ENCODE data around the gene CSMD2.
"Not testable (repeated sequence)": the region's sequence is repeated elsewhere in the genome, so short reads cannot be mapped to it uniquely, and the experiment has no call there.

Gene CSMD2

GRCh38 chr1:34055818-34056217 is 109.2 kb downstream of the CSMD2 start:
- in situ Hi-C loops (cut with MboI; ENCODE audit: low sequenced_read_pairs) = no loop called here

- in situ Hi-C loops (cut with MboI; ENCODE audit: low sequenced_read_pairs) = no loop called here
These were observed 110.1 kb downstream of the CSMD2 start for GRCh38 chr1:34054920-34055319.

GRCh38 chr1:34053660-34054059 is 111.4 kb downstream of the CSMD2 start:
- in situ Hi-C loops (cut with MboI; ENCODE audit: low sequenced_read_pairs) = no loop called here

- in situ Hi-C loops (cut with MboI; ENCODE audit: low sequenced_read_pairs) = no loop called here
These were observed 112.5 kb downstream of the CSMD2 start for GRCh38 chr1:34052565-34052964.

GRCh38 chr1:34050709-34051485 is 114.1 kb downstream of the CSMD2 start:
- in situ Hi-C loops (cut with MboI; ENCODE audit: low sequenced_read_pairs) = no loop called here

- in situ Hi-C loops (cut with MboI; ENCODE audit: low sequenced_read_pairs) = no loop called here
These were observed 115.0 kb downstream of the CSMD2 start for GRCh38 chr1:34049994-34050393.

- in situ Hi-C loops (cut with MboI; ENCODE audit: low sequenced_read_pairs) = no loop called here
These were observed 115.6 kb downstream of the CSMD2 start for GRCh38 chr1:34049477-34049876.

- in situ Hi-C loops (cut with MboI; ENCODE audit: low sequenced_read_pairs) = no loop called here
These were observed 127.2 kb downstream of the CSMD2 start for GRCh38 chr1:34037856-34038255.

GRCh38 chr1:34037109-34037508 is 127.9 kb downstream of the CSMD2 start:
- in situ Hi-C loops (cut with MboI; ENCODE audit: low sequenced_read_pairs) = no loop called here

GRCh38 chr1:34034036-34034435 is 131.0 kb downstream of the CSMD2 start:
- in situ Hi-C loops (cut with MboI; ENCODE audit: low sequenced_read_pairs) = no loop called here

- in situ Hi-C loops (cut with MboI; ENCODE audit: low sequenced_read_pairs) = no loop called here
These were observed 135.1 kb downstream of the CSMD2 start for GRCh38 chr1:34029954-34030353.

- in situ Hi-C loops (cut with MboI; ENCODE audit: low sequenced_read_pairs) = no loop called here
These were observed 135.5 kb downstream of the CSMD2 start for GRCh38 chr1:34029515-34029914.

GRCh38 chr1:34028381-34029055 is 136.5 kb downstream of the CSMD2 start:
- in situ Hi-C loops (cut with MboI; ENCODE audit: low sequenced_read_pairs) = no loop called here

- in situ Hi-C loops (cut with MboI; ENCODE audit: low sequenced_read_pairs) = no loop called here
These were observed 139.4 kb downstream of the CSMD2 start for GRCh38 chr1:34025675-34026074.

- in situ Hi-C loops (cut with MboI; ENCODE audit: low sequenced_read_pairs) = no loop called here
These were observed 140.5 kb downstream of the CSMD2 start for GRCh38 chr1:34024485-34024884.

GRCh38 chr1:34019741-34020552 is 145.1 kb downstream of the CSMD2 start:
- in situ Hi-C loops (cut with MboI; ENCODE audit: low sequenced_read_pairs) = no loop called here

- in situ Hi-C loops (cut with MboI; ENCODE audit: low sequenced_read_pairs) = no loop called here
These were observed 146.7 kb downstream of the CSMD2 start for GRCh38 chr1:34018285-34018684.

- in situ Hi-C loops (cut with MboI; ENCODE audit: low sequenced_read_pairs) = not testable (repeated sequence)
These were observed 148.7 kb downstream of the CSMD2 start for GRCh38 chr1:34016281-34016680.

GRCh38 chr1:34013958-34014737 is 150.9 kb downstream of the CSMD2 start:
- in situ Hi-C loops (cut with MboI; ENCODE audit: low sequenced_read_pairs) = no loop called here

- in situ Hi-C loops (cut with MboI; ENCODE audit: low sequenced_read_pairs) = no loop called here
These were observed 151.9 kb downstream of the CSMD2 start for GRCh38 chr1:34013136-34013535.
